ENCODE measurements around the gene AGMO. TPM values are rescaled to one million over a fixed set of nuclear protein-coding genes. Genes with fewer than 3 reads are reported as not detected.

Gene AGMO
- total RNA-seq, 1 donor from 2014 or later: 1.4 TPM

DNA sequence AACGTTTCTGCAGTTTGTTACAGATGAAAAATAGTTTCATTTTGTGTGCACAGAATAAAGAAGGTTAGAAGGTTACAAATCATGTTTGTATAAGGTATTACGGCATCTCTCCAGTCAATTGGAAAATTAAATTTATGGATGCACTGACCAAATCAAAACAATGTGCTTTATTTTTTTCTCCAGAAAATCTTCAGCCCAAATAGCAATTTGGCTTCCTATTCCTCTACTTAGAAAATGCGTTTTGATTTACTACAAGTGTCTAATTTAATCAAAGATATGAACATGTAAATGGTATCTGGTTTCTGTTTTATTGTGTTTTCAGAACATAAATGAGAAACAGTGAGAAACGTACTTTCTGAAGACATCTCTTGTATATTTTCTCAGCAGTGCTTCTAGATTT lies 63.4 kb downstream of the AGMO start:
- DNase-seq: no peak

GRCh38 chr7:15495170-15495569 lies 66.6 kb downstream of the AGMO start:
- DNase-seq: no peak

GRCh38 chr7:15494711-15495110 lies 67.1 kb downstream of the AGMO start:
- DNase-seq: no peak

DNA sequence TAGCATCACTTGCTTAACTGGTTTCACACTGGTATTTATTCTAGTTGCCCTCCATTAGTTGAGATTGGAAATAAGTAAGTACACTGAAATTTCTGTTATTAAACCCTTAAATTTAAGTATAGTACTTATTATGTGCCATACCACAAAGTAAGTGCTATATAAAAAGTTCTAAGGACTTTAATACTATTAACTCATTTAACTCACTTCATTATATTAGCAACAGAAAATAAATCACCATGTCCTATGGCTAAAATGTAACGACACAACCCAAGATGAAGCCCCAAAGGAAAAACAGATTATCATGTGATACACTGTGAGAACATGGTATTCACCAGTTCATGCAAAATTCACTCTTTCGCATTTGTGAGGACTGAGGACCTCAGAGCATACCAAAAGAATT lies 70.5 kb downstream of the AGMO start:
- DNase-seq: no peak

- DNase-seq: no peak
Measured at GRCh38 chr7:15490291-15490690, 71.5 kb downstream of the AGMO start.

DNA sequence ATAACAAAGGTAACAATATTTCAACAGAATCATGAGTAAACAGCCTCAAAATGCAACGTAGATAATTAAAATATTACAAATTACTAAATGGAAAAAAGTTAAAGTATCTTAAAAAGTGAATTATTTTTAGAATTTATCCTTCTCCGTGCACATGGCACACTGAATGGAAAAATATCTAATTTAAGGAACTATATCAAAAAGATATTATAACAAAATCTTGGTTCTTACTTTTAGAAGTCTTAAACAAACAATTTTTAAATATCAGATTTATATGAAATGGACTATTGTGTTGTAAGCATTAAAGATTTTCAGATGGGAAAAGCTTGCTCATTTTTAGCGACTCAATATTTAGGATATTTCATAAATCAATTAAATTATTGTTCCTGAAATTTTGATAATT lies 72.0 kb downstream of the AGMO start:
- no peak for DNase-seq

DNA sequence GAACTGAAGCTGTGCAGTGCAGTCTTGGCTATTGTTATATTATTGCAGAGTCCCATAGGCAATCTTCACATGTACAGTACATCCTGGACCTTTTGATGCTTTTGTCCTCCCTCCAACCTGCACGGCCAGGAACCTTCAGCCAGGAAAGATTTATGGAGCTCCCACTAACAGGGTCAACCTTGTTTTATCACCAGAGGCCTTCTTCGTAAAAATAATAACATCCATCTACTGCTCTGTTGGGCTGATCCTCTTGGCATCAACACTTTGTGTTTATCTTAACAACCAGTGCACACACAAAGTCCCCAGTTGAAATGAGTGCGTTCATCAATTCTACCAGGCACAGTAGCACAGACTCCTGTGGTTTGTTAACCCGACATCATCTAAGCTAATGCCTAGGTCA lies 72.4 kb downstream of the AGMO start:
- peak; percentile 26 for DNase-seq

GRCh38 chr7:15488401-15488800 lies 73.4 kb downstream of the AGMO start:
- no peak for DNase-seq

DNA sequence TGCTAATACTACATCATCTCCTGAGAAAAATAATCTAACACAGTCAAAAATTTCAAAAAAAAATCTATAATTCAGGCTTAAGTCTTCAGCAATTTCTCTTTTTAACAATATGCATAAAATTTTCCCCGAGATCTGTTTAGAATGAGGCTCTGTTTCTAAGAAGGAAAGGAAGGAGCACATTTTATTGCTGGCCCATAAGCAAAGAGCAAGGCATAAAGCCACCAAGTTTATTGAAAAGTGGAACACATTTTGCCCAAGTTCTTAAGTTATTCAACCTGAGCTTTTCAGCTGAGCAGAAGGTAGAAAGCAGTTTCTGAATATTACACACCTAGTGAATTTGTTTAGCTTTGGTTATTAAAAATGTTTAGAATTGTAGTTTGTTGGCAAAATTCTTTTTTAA lies 73.9 kb downstream of the AGMO start:
- no peak for DNase-seq

DNA sequence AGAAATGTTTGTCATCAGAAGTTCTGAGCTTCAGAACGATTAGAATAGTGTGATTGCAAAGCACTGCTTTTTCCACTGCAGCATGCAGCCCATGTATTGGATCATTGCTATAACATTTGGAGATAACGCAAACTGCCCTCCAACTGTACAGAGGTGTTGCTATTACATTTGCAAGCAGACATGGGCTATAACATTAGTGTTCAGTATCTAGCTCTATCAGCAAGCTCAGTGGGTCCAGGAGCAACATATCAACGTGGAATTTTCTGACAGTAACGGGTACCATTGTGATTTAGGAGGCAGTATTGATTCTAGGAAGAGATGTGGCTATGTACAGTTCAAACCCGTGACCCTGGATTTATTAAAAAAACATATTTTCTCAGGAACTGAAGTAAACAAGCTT lies 75.8 kb downstream of the AGMO start:
- DNase-seq: no peak

- DNase-seq: no peak
Measured at GRCh38 chr7:15485431-15485830, 76.4 kb downstream of the AGMO start.

DNA sequence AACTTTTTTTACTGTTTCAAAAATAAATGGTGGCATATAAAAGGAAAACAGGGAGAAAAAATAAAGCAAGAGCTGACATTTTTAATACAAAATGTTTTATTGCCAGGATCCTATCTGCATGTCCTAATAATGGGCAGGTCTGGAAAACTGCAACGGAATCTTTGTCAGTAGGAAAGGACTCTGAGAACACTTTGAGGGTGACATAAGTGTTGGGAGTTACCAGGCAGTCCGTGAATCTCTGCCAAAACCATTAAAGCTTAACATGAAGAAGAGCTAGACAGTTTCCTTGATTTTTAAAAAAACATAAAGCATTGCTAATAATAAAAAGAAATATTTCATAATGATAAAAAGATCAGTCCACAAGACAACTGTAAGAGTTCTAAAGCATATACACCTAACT lies 80.7 kb downstream of the AGMO start:
- DNase-seq: no peak

GRCh38 chr7:15478401-15478800 lies 83.4 kb downstream of the AGMO start:
- no peak for DNase-seq

GRCh38 chr7:15476531-15476918 lies 85.3 kb downstream of the AGMO start:
- no peak for DNase-seq

GRCh38 chr7:15475808-15476530 lies 85.8 kb downstream of the AGMO start:
- DNase-seq: peak; percentile 41

DNA sequence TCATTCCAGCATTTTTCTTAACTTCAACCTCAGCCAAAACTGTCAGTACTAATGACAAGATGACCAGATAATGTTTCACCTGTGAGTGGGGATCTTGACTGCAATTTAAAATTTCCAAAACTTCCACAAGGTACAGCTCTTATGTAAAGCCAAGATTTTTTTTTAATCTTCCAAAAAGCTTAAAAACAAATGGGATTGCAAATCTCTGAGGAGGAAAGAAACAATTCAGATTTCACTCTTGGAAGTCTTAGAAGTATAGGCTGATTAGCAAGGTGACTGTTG lies 90.2 kb downstream of the AGMO start:
- DNase-seq: no peak

DNA sequence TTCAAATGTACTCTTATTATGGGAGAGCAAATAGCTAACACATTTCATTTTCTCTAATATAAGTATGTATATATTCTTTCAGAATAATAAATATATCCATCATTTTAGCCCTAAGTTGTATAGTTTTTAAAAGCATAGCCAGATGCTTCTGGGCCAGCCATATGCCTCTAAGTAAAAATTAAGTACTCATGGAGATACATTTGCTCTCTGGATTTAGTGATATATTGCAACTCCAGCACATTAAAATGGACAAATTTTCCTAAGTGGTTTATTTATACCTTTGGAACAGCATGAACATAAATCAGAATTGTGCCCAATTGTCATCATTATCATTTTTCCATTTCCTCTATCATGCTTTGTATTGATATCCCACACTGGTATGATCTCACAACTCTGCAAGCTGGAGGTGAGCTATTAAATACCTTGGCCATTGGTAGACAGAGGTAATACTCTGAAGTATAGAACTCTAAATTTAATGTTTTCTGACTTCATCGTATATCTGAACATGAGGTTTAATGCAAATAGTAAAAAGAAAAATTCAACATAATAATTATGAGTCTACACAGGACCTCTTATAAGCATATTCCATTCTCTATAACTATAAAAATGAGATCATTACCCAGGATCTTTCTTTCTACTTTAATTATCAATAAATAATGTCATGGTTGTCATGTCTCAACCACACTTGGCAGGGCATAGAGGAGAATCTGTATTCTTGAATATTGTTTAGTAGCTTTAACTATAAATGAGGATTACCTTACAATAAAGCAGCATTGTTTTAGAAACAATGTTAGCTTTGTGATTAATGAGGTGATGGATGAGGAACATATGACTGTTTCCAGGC lies 90.8 kb downstream of the AGMO start:
- DNase-seq: no peak

GRCh38 chr7:15464667-15465121 lies 97.1 kb downstream of the AGMO start:
- peak; percentile 43 for DNase-seq

DNA sequence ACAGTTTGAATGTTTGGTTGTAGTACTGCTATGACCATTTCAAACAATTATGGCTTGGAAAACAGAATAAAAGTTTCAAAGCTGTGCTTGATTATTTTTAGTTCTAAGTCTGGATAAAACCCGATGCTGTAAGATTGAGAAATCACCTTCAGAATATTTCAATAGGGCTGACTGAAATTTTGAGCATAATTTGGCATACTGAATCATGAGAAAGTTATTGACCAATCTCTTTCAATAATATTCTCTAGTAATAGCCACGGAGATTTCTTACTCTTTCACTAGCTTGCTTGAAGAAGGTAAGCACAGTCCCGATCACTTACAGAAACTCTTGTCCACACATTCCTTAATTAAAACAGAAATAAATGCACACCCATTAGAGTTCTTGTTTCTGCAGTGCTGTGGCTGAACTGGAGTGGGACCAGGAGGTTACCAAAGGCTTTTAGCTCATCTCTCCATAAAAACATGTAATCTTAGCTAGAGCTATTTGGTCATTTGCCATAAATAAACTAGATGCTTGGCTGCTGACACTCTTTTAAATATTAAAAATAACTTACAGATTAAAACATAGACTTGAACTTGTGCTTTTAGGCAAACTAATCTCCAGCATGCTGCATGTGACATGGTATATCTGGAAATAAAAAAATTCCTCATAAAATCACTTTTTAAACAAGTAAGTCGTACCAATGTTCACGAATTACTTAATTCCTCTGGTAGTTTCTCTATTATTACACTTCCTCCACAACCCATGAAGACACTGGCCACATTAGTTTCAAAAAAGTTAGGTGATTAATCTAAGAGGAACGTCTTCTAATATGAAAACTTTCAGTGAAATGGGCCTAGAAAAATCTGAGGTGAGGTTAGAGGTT lies 97.8 kb downstream of the AGMO start:
- DNase-seq: no peak

DNA sequence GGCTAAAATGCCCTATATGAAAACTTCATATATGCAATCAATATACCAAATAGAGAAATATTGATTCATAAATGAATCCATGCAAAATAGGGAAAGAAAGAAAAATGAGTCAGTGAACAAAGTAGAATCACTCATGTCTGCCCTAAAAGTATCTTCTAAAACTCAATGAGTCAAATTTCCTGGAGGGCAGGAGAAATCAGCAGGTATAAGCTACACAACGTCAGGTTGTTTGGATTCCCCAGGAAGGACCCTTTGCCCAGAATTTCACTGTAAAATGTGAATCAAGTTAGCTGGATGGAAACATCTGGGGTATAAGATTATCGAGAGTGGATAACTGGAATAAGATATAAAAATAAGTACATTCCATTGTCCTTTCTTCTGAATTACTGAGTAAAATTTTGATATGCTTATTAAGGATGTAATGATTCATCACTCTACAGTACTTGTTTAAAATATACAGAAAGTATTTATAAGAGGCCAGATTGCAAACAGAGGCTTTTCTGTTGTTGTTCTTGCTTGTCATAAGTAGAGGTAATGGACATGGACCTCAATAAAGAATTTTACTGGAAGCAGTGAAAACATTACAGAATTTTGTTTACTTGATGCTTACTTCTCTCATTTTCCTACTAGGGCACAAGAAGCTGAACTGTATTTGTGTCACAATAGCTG lies 99.0 kb downstream of the AGMO start:
- DNase-seq: no peak

DNA sequence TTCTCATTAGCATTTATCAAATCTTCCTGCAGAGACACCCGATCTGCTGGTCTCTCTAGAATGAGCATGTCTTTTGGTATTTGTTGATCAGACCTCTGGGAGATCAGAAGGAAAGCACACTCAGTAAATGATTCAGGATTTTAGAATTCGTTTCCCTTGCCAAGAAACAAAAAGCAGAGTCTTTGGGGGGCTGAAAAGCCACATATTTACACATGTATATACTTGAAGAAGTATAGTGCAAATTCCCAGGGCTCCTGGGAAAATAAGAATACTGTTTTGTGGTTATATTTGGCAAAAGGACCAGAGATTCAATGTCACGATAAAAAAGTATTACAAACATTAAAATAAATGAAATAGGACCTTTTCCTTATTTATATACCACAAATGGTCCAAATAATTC lies 100.2 kb downstream of the AGMO start:
- DNase-seq: no peak

DNA sequence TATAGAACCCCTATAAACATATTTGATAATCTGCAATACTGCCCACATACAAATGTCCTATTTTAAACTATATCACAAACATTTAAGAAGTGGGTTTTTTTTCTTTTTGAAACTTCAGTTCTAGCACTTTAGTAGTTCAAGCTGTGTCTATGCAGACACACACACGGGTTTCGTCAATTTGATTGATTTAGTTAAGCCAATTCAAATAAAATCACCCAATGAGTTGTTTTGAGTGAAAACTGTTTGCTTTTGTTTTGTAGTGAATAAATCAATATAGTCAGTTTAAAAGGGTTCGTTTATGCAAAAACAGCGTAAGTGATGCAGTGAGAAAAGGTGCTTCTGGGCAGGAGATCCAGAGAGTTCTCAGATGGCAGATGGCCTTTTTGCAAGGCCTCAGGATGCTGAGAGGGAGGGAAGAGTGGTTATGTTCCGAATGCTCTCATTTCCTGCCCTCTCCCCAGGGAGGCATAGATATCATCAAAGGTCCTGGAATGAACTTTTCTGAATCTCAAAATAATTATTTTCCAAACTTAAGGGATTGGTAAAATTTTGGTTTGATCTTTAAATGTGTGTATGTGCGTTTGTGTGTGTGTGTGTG lies 102.7 kb downstream of the AGMO start:
- DNase-seq: peak; percentile 30
